A673 (cell line): ENCODE data around the gene SLC26A1. TPM values are rescaled to one million over a fixed set of nuclear protein-coding genes. Genes with fewer than 3 reads are reported as not detected.

ENCODE experiments used
- BruUV-seq: library from RNA; stranded (reverse); fragments of 400-500 nt; replicated peaks from 2 replicates; lab custom pipeline; 2021; lab: Mats Ljungman, UMichigan
- CTCF ChIA-PET: fragments of 300-600 bp; sonication (Branson Sonifier 250); formaldehyde crosslinking; loops from one replicate; lab custom pipeline; 2022; ENCODE audit warnings: antibody characterized with exemption; lab: Charles Lee
- POLR2A ChIA-PET: fragments of 300-600 bp; sonication (Branson Sonifier 250); formaldehyde crosslinking; loops from one replicate; lab custom pipeline; 2022; ENCODE audit warnings: antibody characterized with exemption; ENCODE audit not compliant: low non-redundant PET; lab: Charles Lee
- DNase-seq: peaks from one replicate; pipeline ENCODE4 v3.0.0-alpha.2; 2015; ENCODE audit warnings: low spot score
- H3K27ac ChIP-seq: fragments of 200-600 bp; sonication (generic); 2 replicates; pipeline ENCODE4 v1.5.1; 2016; ENCODE audit warnings: mixed run types, low read depth, mild to moderate bottlenecking, mixed read lengths, antibody characterized with exemption, low read length; ENCODE audit not compliant: poor library complexity, severe bottlenecking
- H3K27me3 ChIP-seq: fragments of 200-600 bp; sonication (generic); replicated peaks from 2 replicates; pipeline ENCODE4 v1.6.1; 2017; ENCODE audit warnings: mixed run types, low read depth, mild to moderate bottlenecking, mixed read lengths, antibody characterized with exemption, low read length; ENCODE audit not compliant: insufficient read depth, poor library complexity
- H3K36me3 ChIP-seq: fragments of 200-600 bp; sonication (generic); 2 replicates; pipeline ENCODE4 v1.6.1; 2016; ENCODE audit warnings: mixed run types, mild to moderate bottlenecking, mixed read lengths, antibody characterized with exemption, low read length; ENCODE audit not compliant: insufficient read depth, poor library complexity, severe bottlenecking
- H3K4me1 ChIP-seq: fragments of 200-600 bp; sonication (generic); 2 replicates; pipeline ENCODE4 v1.6.1; 2017; ENCODE audit warnings: mixed run types, mild to moderate bottlenecking, mixed read lengths, antibody characterized with exemption, low read length; ENCODE audit not compliant: insufficient read depth, poor library complexity, severe bottlenecking
- H3K4me3 ChIP-seq: fragments of 200-600 bp; sonication (generic); 2 replicates; pipeline ENCODE4 v1.5.1; 2016; ENCODE audit warnings: low read depth, mixed run types, mild to moderate bottlenecking, mixed read lengths, low read length; ENCODE audit not compliant: poor library complexity, severe bottlenecking
- H3K9me3 ChIP-seq: fragments of 200-600 bp; sonication (generic); 2 replicates; pipeline ENCODE4 v1.6.1; 2016; ENCODE audit warnings: mixed run types, low read depth, mild to moderate bottlenecking, mixed read lengths, antibody characterized with exemption, low read length; ENCODE audit not compliant: poor library complexity, severe bottlenecking
- EZH2 ChIP-seq: fragments of 200-600 bp; sonication (generic); IDR thresholded peaks from 2 replicates; pipeline ENCODE4 v1.6.1; 2017; ENCODE audit warnings: borderline replicate concordance, low read depth, mild to moderate bottlenecking, mixed read lengths, antibody characterized with exemption, low read length; ENCODE audit not compliant: poor library complexity, severe bottlenecking
- intact Hi-C: fragments of 100-400 bp; cut with micrococcal nuclease; formaldehyde crosslinking; loops from one replicate; pipeline ENCODE4 v1.10.0; 2022; ENCODE audit not compliant: unreplicated experiment
- total RNA-seq: library from RNA; stranded (reverse); gene quantifications from 2 replicates; pipeline ENCODE4 v1.2.3, GENCODE V29; 2021
- TF ChIP-seq, protein P1 (sequence below): fragments of 300-800, 200-600 bp; sonication (generic); conservative IDR thresholded peaks from 2 replicates; pipeline ENCODE4 v1.5.1; 2017; ENCODE audit warnings: low read depth, mild to moderate bottlenecking, antibody characterized with exemption, low read length, moderate library complexity, mixed read lengths

Gene SLC26A1
- total RNA-seq, 1 experiment from 2014 or later, result 0.30 TPM

DNA sequence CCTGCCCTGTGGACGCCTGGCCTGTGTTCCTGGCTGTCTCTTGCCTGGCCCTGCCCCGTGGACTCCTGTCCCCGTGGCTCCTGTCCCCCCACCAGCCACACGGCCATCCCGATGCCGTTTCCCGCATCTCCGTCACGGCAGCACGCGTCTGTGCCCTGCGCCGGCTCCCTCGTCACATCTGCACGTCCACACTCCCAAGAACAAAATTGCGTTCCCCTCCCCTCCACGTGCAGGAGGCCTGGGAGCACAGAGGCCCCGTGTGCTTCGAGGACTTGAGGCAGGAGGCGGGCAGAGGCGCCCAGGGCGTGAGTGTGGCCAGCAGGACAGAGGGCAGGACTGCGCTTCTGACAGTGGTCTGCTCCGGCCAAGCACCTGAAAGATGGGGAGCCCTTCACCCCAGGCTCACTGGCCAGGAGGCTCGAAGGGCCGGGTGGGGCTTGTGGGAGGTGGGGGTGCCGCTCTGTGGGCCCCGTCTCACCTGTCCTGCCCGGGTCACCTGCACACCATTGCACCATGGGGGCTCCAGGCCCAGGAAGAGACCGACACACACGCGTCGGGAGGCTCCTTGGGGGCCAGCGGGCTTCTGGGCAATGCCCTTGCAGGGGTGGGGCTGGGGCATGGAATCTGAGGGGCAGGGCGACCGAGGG lies 35.5 kb upstream of the SLC26A1 start:
- CTCF ChIA-PET, result no interaction called here
- no peak for DNase-seq
- Histone ChIP-seq H3K9me3 (no peaks in the 10 kb centered on the region), H3K4me3 (no peak overlapping the region), H3K36me3 (peaks cover 6% of the 10 kb centered on the region), H3K27me3 (no peaks in the 10 kb centered on the region), H3K27ac (no peak overlapping the region), H3K4me1 (peaks cover 15% of the 10 kb centered on the region)
- TF ChIP-seq EZH2, result no peak
- TF ChIP-seq, protein P1, sequence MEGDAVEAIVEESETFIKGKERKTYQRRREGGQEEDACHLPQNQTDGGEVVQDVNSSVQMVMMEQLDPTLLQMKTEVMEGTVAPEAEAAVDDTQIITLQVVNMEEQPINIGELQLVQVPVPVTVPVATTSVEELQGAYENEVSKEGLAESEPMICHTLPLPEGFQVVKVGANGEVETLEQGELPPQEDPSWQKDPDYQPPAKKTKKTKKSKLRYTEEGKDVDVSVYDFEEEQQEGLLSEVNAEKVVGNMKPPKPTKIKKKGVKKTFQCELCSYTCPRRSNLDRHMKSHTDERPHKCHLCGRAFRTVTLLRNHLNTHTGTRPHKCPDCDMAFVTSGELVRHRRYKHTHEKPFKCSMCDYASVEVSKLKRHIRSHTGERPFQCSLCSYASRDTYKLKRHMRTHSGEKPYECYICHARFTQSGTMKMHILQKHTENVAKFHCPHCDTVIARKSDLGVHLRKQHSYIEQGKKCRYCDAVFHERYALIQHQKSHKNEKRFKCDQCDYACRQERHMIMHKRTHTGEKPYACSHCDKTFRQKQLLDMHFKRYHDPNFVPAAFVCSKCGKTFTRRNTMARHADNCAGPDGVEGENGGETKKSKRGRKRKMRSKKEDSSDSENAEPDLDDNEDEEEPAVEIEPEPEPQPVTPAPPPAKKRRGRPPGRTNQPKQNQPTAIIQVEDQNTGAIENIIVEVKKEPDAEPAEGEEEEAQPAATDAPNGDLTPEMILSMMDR, result no peak
- intact Hi-C loops, result no loop called here
- POLR2A ChIA-PET, result no interaction called here
- BruUV-seq, result no TSS peak

DNA sequence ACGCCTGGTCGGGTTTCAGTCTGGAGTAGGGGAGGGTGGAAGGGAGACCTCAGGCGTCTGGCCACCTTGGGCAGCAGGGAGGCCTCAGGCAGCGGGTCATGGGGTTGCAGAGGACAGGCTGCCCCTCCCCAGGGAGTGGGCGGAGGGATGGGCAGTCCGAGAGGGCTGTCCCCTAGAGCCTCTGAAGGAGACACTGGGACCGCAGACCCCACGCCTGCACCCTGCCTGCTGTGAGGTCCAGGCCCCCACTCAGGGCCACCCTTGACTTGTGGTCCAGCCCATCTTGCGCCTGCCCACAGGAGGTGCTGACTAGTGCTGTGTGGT lies 34.7 kb upstream of the SLC26A1 start:
- no peak for DNase-seq
- intact Hi-C loops, result no loop called here
- Histone ChIP-seq H3K4me1 (peaks cover 15% of the 10 kb centered on the region), H3K27ac (no peak overlapping the region), H3K27me3 (no peaks in the 10 kb centered on the region), H3K9me3 (no peaks in the 10 kb centered on the region), H3K36me3 (peaks cover 6% of the 10 kb centered on the region), H3K4me3 (no peak overlapping the region)
- no peak for TF ChIP-seq EZH2
- TF ChIP-seq, protein P1, result no peak
- BruUV-seq, result no TSS peak
- CTCF ChIA-PET, result no interaction called here
- POLR2A ChIA-PET, result no interaction called here

DNA sequence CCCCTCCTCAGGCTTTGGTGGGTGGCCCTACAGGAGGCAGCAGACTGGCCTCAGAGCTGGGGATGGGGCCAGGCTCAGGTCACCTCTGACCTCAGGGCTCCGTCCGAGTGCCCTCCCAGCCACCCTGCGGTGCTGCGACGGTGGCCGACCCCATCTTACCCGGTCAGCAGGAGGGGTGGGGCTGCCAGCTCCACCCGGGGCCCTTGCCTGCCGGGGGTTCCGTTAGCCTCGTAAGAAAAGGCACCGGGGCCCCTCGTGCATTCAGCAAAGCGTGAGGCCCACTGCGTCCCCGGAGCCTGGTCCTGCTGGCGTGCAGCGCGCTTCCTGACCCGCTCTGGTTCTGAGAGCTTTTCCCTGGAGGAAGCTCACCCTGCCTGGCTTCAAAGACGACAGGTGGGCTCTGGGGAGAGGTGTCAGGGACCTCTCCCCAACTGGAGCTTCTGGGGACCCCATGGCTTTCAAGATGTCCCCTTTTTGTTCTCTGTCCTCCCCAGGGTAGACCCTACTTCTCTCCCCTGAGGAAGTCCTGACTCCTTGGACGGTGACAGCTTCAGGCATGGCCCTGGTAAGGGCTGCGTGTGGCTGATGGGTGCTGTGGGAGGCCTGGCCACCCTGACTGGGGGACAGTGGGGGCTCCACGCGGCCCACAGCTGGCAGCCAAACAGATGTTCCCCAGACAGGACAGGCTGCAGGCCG lies 34.2 kb upstream of the SLC26A1 start:
- Histone ChIP-seq H3K4me1 (peaks cover 15% of the 10 kb centered on the region), H3K9me3 (no peaks in the 10 kb centered on the region), H3K36me3 (peaks cover 6% of the 10 kb centered on the region), H3K27me3 (no peaks in the 10 kb centered on the region), H3K27ac (no peak overlapping the region), H3K4me3 (no peak overlapping the region)
- ChIA-PET POLR2A (no interaction called here), CTCF (no interaction called here)
- intact Hi-C loops, result no loop called here
- DNase-seq, result no peak
- no peak for TF ChIP-seq EZH2
- TF ChIP-seq, protein P1, result no peak
- BruUV-seq, result no TSS peak
